Smooth muscle cell (in vitro differentiated cells): ENCODE results near the gene MT1H. TPM values are rescaled to one million over a fixed set of nuclear protein-coding genes. Genes with fewer than 3 reads are reported as not detected.

Experiments
- DNase-seq: peaks from one replicate; lab custom pipeline; 2025; ENCODE audit not compliant: unreplicated experiment; lab: John Stamatoyannopoulos, UW
- H2AFZ ChIP-seq: fragments of 200-600 bp; sonication (generic); 2 replicates; pipeline ENCODE4 v1.6.0; 2016; ENCODE audit warnings: antibody characterized with exemption, low read depth, mild to moderate bottlenecking
- H3F3A ChIP-seq: fragments of 200-600 bp; sonication (generic); 2 replicates; pipeline ENCODE4 v1.6.0; 2017; ENCODE audit warnings: antibody characterized with exemption, low read depth
- H3K27ac ChIP-seq: fragments of 200-600 bp; sonication (generic); 2 replicates; pipeline ENCODE4 v1.5.1; 2016; ENCODE audit warnings: low read depth, mild to moderate bottlenecking
- H3K27me3 ChIP-seq: fragments of 200-600 bp; sonication (generic); 2 replicates; pipeline ENCODE4 v1.6.1; 2016; ENCODE audit warnings: low read depth, mild to moderate bottlenecking
- H3K36me3 ChIP-seq: fragments of 200-600 bp; sonication (generic); 2 replicates; pipeline ENCODE4 v1.5.1; 2016; ENCODE audit warnings: low read depth
- H3K4me1 ChIP-seq: fragments of 200-600 bp; sonication (generic); 2 replicates; pipeline ENCODE4 v1.5.1; 2016; ENCODE audit warnings: low read depth
- H3K4me2 ChIP-seq: fragments of 200-600 bp; sonication (generic); 2 replicates; pipeline ENCODE4 v1.6.0; 2016; ENCODE audit warnings: mild to moderate bottlenecking
- H3K4me3 ChIP-seq: fragments of 200-600 bp; sonication (generic); 2 replicates; pipeline ENCODE4 v1.5.1; 2016; ENCODE audit warnings: mild to moderate bottlenecking
- H3K79me2 ChIP-seq: fragments of 200-600 bp; sonication (generic); 2 replicates; pipeline ENCODE4 v1.6.0; 2016; ENCODE audit warnings: low read depth, mild to moderate bottlenecking
- H3K9ac ChIP-seq: fragments of 200-600 bp; sonication (generic); 2 replicates; pipeline ENCODE4 v1.6.0; 2016; ENCODE audit warnings: low read depth
- H3K9me3 ChIP-seq: fragments of 200-600 bp; sonication (generic); replicated peaks from 2 replicates; pipeline ENCODE4 v1.5.1; 2016; ENCODE audit warnings: low read depth
- H4K20me1 ChIP-seq: fragments of 200-600 bp; sonication (generic); 2 replicates; pipeline ENCODE4 v1.6.0; 2016; ENCODE audit warnings: low read depth
- CTCF ChIP-seq: fragments of 200-600 bp; sonication (generic); IDR thresholded peaks from 2 replicates; pipeline ENCODE4 v1.5.1; 2017; ENCODE audit warnings: borderline replicate concordance, mild to moderate bottlenecking, antibody characterized with exemption; ENCODE audit not compliant: insufficient read depth, poor library complexity, severe bottlenecking
- WGBS: methylation state at CpG from one replicate; pipeline ENCODE4 v1.1.7; 2016; ENCODE audit warnings: low lambda C conversion rate; 5-methylcytosine and 5-hydroxymethylcytosine counted together
- polyA plus RNA-seq: library from polyadenylated mRNA; unstranded; fragments of >200 nt; fragmentation: Nextera tagmentation; extraction: Ambion mirVana; gene quantifications from 2 replicates; pipeline ENCODE4 v1.2.1, GENCODE V29; 2016
- total RNA-seq: library from RNA; depleted of rRNA; stranded (reverse); fragments of >200 nt; gene quantifications from 2 replicates; pipeline ENCODE4 v1.2.3, GENCODE V29; 2014

MT1H gene
- total and polyA plus RNA-seq, 2 experiments from 2014 or later = not detected

- H3K79me2 ChIP-seq = no peaks in the 10 kb centered on the region
- H3K9ac ChIP-seq = no peak overlapping the region
- no peaks in the 10 kb centered on the region for H3F3A ChIP-seq
- no peak overlapping the region for H2AFZ ChIP-seq
- H3K36me3 ChIP-seq = no peaks in the 10 kb centered on the region
- WGBS = 19% methylated on average over 6 of the region's 6 CpGs
- H3K27me3 ChIP-seq = peaks cover 72% of the 10 kb centered on the region
- H3K4me2 ChIP-seq = peak overlapping the region; percentile 82
- DNase-seq = no peak
- H4K20me1 ChIP-seq = no peaks in the 10 kb centered on the region
- no peaks in the 10 kb centered on the region for H3K9me3 ChIP-seq
- H3K27ac ChIP-seq = no peak overlapping the region
- no peak for TF ChIP-seq CTCF
- peak overlapping the region; percentile 45 for H3K4me3 ChIP-seq
- H3K4me1 ChIP-seq = peaks cover 7% of the 10 kb centered on the region
Observed at GRCh38 chr16:56632848-56633365, 36.7 kb upstream of the MT1H start.

- H3K79me2 ChIP-seq = no peaks in the 10 kb centered on the region
- H3K27ac ChIP-seq = no peak overlapping the region
- TF ChIP-seq CTCF = no peak
- H4K20me1 ChIP-seq = no peaks in the 10 kb centered on the region
- H3F3A ChIP-seq = no peaks in the 10 kb centered on the region
- peaks cover 78% of the 10 kb centered on the region for H3K27me3 ChIP-seq
- H3K9ac ChIP-seq = no peak overlapping the region
- no peak overlapping the region for H3K4me3 ChIP-seq
- H2AFZ ChIP-seq = no peak overlapping the region
- H3K4me1 ChIP-seq = peaks cover 12% of the 10 kb centered on the region
- no peak for DNase-seq
- no peaks in the 10 kb centered on the region for H3K36me3 ChIP-seq
- no peak overlapping the region for H3K4me2 ChIP-seq
- H3K9me3 ChIP-seq = no peaks in the 10 kb centered on the region
- 52% methylated on average over 7 of the region's 7 CpGs for WGBS
Observed at GRCh38 chr16:56633535-56633934, 36.1 kb upstream of the MT1H start.

DNA sequence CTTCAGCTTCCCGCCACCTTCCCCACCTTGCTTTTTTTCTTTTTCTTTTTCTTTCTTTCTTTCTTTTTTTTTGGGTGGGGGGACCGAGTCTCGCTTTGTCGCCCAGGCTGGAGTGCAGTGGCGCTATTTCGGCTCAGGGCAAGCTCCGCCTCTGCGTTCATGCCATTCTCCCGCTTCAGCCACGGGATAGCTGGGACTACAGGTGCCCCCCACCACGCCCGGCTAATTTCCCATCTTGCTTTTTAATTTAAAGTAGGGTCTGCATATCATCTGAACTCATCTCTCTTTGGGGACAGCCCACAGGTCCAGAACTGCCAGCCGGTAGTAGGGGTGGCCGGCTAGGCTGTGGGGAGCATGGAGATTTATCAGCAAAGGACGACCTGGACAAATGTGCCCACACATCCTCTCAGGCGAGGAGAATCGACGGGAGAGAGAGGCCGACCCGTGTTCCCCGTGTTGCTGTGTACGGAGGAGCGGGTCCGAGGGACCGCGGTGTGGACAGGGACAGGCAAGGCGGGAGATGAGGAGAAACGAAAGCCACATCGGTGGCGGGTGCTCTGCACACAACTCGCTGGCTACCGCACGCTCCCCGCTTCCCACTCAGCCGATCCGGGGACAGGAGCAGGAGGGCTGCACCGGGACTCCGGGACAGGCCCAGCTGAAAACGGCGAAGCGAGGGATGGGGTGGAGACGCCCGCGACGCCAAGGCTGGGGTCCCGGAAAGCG is 34.7 kb upstream of the MT1H start:
- DNase-seq = no peak
- H4K20me1 ChIP-seq = no peaks in the 10 kb centered on the region
- H2AFZ ChIP-seq = no peak overlapping the region
- H3K9me3 ChIP-seq = no peaks in the 10 kb centered on the region
- no peak overlapping the region for H3K9ac ChIP-seq
- no peaks in the 10 kb centered on the region for H3K79me2 ChIP-seq
- no peaks in the 10 kb centered on the region for H3K36me3 ChIP-seq
- H3K4me2 ChIP-seq = peak overlapping the region; percentile 57
- H3K27me3 ChIP-seq = peaks cover 91% of the 10 kb centered on the region
- H3K4me3 ChIP-seq = no peak overlapping the region
- WGBS = 5% methylated on average over 41 of the region's 47 CpGs
- no peaks in the 10 kb centered on the region for H3F3A ChIP-seq
- peaks cover 12% of the 10 kb centered on the region for H3K4me1 ChIP-seq
- no peak overlapping the region for H3K27ac ChIP-seq
- no peak for TF ChIP-seq CTCF
